HG03066 (cell line): ENCODE data around the gene SP140L.
"Not testable (repeated sequence)": the region's sequence is repeated elsewhere in the genome, so short reads cannot be mapped to it uniquely, and the experiment has no call there.

ENCODE experiments used
- ATAC-seq: cut with Tn5 transposase; IDR thresholded peaks from one replicate; pipeline ENCODE4 v1.9.1; 2021; ENCODE audit warnings: low read depth; ENCODE audit not compliant: unreplicated experiment

Gene SP140L

DNA sequence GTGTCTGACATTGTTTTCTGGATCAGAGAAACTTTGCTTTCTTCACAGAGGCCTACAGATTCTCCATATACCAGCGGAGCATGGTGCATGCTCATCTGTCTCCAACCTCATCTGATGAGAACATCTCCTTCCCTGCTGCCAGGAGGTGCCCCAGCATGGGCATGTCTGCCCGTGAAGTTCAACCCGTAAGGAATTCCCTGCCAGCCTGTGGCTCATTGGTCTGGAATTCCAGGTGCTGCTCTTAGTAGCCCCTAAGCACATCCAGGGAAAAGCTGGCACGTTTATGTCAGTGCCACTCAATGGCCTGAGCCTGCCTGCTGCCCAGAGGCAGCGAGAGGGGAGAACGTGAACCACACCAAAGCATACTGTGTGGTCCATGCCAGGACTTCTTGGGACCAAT lies 87.3 kb downstream of the SP140L start:
- no peak for ATAC-seq

DNA sequence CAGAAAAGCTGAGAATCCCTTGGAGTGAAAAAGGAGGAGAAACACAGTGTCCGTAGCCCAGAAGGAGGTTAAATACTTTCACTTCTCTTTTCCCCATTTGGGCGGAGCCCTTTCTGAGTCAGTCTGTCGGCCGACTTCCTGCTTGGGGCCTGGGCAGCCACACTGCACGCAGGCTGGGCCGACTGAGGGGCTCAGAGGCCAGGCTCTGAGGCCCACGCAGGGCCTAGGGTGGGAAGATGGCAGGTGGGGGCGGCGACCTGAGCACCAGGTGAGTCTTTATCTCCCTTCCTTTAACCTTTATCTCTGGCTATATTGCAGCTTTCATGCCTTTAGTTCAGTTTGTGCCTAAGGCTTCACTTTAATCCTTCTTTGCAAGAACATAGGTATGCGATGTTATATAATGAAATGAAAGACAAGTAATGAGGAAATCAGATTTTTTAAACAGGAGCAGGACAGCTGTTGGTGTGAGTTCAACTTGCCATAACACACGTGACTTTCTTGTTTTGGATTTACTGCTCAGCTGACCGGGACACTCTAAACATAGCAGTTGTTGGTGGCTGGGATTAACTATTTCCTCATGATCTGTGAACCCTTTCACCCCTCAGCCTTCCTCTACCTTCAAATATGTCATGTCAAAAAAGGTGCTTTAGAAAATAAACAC lies 89.2 kb downstream of the SP140L start, which contains the start of gene SP100:
Gene SP100, plus strand, starts transcription at position 141 of the 661 bp plus-strand sequence. Its CDS starts 96 bp downstream, at position 237.
- ATAC-seq, result peak; percentile 72

DNA sequence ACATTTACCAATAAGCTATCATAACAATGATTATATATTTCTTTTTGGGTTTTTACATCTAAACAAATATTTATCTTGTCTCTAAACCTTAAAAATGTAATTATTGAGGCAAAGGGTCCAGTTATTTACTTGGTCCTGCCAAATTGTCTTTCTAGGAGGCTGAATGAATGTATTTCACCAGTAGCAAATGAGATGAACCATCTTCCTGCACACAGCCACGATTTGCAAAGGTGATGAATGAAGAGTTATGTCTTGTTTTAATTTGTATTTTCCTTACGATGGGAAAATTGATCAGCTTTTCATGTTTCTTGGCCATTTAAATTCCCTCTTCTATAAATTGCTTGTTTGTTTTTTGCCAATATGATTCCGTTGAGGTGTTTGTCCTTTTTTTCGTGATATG lies 90.4 kb downstream of the SP140L start:
- ATAC-seq, result no peak

DNA sequence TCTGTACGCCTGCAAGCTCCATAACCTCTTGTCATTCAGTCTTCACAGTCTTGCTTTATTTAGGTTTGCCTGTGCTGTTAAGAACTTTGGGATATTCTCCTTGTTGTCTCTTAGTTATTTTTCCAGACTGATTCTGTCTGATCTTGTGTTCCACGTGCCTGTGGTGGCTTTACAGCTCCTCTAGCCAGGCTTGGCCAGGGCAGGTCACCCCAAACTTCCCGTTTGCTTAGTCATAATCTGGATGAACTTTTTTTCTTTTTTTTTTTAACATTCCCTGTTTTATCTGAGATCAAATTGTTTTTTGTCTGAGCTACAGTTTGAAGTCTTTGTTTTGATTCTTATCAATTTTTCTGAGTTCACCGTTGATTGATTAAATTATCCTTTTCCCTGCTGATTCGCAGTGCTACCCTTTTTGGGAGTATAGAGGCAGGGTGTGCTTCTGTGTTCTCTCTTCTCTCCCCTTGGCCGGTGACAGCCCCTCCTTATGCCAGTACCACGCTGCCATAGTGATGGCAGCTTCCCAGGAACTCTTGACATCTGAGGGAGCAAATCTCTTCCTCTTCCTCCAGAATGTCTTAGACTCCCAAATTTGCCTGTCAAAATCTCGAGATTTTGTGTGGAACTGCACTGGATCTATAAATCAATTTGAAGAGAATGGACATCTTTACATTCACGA lies 91.5 kb downstream of the SP140L start:
- ATAC-seq, result no peak

DNA sequence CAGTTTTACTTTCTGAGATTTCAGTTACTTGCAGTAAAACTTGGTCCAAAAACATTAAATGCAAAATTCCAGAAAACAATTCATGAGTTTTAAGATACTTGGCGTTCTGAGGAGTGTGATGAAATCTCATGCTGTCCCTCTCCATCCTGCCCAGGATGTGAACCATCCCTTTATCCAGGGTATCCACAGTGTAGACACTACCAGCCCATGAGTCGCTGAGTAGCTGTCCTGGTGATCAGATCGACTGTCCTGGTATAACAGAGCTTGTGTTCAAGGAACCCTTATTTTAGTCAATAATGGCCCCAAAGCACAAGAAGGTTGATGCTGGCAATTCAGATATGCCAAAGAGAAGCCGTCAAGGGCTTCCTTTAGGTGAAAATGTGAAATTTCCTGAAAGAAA lies 92.2 kb downstream of the SP140L start:
- ATAC-seq, result no peak

DNA sequence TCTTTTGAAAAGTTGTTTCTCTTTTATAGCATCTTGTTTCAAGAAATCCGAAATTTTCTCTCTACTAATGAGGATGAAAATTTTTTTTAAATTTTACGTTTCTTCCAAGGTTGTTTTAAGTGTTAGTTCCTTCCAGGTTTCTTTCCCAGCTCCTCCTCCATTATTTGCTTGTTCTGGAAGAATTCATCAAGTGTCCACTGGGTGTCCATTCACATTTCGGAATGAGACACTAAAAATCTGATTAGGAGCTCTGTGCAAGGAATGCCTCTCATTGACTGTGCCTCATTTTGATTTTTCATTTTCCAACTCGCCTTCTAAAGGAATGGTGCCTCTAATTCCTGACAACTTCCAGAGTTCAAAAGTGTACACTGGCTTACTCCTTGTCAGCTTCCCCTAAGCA lies 95.2 kb downstream of the SP140L start:
- ATAC-seq, result no peak

DNA sequence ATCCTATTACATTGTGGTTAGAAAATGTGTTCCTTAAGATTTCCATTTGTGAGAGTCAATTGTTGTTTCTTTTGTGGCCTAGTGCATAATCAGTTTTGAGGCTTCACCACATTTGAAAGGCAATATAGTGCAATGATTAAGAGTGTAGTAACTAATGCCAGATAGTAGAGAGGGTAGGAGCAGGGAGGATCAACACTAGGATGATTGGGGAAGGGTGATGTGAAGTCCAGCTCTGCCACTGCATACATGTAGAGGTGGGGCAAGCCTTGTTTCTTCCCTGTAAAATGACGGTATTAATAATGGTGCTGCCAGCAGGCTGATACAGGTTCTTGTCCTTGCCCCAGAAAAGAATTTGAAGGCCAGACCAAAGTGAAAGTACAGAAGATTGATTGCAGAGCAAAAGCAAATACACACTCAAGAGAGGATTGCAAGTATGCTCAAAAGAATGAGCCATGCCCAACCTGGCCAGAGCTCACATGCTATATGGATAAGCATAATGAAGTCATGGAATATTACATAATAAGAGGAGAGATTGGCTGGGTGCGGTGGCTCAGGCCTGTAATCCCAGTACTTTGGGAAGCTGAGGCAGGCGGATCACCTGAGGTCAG lies 97.0 kb downstream of the SP140L start:
- ATAC-seq, result no peak

DNA sequence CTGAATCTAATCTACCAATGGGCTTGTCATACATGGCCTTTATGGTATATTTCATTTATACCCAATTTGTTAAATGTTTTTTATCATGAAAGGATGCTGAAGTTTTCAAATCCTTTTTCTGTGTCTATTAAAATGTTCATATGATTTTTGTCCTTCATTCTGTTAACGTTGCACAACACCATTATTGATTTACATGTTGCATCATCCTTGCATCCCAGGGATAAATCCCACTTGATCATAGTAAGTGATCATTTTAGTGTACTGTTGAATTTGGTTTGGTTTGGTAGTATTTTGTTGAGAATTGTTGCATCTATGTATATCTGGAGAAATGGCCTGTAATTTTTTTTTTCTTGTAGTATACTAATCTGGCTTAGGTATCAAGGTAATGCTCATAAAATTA lies 98.4 kb downstream of the SP140L start:
- no peak for ATAC-seq

DNA sequence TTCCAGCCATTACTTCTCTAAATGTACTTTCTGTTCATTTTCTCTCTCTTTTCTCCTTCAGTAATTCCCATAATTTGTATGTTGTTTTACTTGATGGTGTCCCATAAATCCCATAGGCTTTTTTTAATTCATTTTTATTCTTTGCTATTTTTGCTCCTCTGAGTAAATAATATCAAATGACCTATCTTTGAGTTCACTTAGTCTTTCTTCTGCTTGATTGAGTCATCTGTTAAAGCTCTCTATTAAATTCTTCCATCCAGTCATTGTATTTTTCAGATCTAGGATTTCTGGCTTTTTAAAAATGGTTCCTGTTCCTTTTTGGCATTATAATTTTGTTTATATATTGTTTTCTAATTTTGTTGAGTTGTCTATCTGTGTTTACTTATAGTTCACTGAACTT lies 102.5 kb downstream of the SP140L start:
- ATAC-seq, result no peak

DNA sequence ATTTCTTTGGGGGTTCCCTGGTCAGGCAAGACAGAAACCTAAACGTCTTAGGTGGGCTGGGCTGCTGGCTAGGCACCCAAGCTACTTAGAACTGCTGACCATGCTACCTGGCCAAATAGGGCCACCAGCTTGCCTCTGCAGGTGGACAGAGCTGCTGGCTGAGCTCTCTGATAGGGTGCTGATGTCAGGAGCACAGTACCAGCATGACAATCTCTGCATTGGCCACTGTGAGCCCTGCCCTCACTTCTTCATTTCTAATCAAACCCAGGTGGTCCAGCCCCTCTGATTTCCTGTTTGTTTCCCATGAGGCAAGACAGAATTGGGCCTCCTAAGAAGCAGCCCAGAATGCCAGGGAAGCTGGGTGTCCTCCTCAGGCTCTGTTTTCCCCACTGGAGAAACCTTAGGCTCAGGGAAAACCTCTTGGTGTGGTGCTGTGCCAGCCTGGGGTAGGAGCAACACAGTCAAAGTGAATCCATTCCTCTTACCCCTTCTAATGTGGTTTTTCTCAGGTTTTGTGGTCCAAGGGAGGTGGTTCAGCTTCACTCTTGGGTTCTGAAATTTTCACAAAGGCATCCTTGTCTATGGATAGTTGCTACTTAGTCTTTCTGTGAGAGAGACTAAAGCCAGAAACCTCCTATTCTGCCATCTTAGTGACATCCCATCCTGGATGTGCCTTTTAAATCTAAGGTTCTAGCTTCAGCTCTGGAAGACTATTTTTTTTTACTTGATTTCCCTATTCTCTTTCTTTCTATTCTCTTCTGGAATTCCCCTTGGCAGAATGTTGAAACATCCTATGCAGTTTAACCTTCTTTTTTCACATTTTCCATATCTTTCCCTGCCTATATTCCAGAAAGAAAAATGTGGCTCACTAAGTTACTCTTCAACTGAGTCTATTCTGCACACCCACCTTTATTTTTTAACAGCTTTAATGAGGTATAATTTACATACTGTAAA lies 104.2 kb downstream of the SP140L start:
- no peak for ATAC-seq

DNA sequence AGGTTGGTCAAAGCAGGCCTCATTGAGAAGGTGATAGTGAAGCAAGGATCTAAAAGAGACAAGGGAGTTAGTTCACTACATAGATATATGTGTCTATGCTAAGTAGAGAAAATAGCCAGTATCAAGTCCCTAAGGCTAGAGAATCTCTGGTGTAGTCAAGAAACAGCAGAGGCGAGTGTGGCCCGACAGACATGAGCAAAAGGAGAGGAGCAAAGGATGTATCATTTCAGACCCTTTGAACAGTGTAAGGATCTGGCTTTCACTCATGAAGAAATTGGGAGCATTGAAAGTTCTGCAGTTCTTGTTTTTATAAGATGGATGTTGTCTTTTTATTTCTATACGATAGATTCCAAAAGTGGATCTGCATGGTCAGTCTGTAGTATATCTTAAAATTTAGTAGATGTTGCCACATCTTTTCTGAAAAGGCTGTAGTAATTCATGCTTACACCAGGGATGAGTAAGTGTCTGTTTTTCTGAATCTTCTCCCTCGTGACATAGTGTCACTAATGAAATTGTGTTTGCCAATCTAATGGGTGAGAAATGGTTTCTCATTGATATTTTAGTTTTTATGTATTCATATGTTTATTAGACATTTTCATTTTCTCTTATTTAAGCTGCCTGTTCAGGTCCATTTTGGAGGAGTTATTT lies 107.8 kb downstream of the SP140L start:
- ATAC-seq, result no peak

DNA sequence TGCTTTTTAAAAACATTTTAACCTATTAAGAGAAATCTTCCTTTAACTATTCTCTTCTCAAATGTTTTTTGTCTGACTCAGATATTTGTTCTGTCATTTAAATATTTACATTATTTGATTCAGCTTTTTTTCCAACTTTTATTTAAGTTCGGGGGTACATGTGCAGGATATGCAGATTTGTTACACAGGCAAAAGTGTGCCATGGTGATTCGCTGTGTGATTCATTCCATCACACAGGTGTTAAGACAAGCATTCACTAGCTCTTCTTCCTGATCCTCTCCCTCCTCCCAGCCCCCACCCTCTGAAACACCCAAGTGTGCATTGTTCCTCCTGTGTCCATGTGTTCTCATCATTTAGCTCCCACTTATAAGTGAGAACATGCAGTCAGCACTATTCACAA lies 108.4 kb downstream of the SP140L start:
- ATAC-seq, result no peak

DNA sequence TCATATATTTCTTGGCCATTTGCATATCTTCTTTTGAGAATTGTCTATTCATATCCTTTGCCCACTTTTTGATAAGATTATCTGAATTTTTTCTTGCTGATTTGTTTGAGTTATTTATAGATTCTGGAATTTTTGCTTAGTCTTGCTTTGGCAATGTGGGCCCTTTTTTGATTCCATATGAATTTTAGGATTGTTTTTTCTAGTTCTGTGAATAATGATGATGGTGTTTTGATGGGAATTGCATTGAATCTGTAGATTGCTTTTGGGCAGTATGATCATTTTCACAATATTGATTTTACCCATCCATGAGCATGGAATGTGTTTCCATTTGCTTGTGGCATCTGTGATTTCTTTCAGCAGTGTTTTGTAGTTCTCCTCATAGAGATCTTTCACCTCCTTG lies 112.1 kb downstream of the SP140L start:
- ATAC-seq, result not testable (repeated sequence)

DNA sequence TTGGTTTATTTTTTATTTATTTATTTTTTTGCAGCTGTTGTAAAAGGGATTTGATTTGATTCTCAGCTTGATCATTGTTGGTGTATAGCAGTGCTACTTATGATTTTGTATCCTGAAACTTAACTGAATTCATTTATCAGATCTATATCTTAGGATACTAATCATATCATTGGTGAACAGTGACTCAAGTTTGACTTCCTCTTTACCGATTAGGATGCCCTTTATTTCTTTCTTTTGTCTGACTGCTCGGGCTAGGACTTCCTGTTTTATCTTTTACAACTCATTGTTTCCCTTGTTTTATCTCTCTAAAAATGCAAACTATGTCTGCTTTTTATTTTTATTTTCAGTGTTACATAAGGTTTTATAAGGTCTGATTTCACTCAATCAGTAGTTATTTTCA lies 112.6 kb downstream of the SP140L start:
- no peak for ATAC-seq

DNA sequence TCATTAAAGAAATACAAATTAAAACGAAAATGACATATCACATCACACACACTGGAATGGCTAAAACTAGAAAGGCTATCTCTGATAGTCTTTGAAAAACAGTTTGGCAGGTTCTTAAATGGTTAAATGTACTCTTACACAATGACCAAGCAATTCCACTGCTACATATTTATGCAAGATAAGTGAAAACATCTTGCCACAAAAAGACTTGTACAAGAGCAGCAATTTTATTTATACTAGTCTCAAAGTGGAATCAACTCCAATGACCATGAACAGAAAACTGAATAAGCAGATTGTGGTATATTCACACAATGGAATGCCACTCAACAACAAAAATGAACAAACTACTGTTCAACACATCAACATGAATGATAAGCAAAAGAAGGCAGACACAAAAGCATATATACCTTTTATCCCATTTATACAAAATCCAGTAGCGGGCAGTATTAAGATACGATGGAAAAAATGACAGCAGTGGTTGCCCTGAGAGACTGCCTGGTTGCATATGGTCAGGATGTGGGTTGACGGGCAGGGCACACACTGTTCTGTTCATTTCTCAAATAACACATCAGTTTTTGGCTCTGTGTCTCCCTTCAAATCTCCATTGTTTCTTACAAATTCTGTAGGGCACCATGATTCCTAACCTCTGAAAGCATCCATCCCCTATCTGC lies 114.4 kb downstream of the SP140L start:
- no peak for ATAC-seq

DNA sequence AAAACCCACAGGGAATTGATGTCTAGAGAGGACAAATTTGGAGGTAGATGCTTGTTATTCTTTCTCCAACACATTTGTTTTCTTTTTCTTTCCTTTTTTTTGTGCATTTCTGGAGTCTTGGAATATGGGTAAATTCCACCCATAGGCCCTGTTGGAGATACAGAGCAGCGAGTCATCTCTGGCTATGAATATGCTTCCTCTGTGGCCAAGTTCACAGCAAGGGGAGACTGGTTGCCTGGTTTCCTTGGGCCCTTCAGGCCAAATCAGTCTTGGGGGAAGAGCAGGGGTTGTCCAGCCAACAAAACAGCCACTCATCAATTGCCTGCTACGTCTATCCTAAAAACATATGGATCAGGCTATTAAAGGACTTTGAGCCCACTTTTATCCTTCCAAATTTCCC lies 116.5 kb downstream of the SP140L start:
- no peak for ATAC-seq

DNA sequence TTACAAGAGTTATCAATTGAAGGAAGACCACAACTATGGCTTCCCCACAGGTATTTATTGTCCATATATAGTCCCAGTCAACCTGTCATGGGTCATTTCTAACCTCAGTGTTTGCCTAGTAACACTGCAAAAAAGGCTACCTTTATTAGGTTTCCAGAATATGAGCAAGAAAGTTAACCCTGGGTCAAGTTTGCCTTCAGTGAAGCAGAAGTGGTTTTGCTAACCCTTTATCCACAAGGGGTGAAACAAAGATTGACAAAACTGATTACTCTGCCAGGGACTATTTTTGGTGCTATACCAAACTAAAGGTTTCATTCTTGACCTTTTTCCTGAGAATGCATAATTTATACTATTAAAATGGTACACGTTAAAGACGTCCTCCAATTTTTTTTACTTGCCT lies 117.8 kb downstream of the SP140L start:
- no peak for ATAC-seq

DNA sequence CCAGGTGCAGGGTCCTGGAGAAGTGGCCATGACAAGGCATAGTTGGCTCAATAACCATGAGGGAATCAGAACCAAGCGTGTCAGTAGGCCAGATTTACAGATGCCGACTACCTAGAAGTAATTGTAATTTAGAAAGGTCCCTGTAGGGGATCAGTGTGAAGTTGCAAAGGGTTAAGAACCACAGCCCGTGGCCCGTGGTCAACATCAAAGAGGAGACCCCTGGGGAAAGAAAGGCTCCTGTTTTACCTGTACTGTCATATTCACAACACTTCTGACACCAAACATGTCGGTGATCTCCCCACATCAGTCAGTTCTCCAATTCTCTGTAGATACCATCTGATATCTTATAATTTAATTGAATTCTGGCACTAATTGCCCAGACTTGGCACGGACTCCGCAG lies 120.0 kb downstream of the SP140L start:
- no peak for ATAC-seq

DNA sequence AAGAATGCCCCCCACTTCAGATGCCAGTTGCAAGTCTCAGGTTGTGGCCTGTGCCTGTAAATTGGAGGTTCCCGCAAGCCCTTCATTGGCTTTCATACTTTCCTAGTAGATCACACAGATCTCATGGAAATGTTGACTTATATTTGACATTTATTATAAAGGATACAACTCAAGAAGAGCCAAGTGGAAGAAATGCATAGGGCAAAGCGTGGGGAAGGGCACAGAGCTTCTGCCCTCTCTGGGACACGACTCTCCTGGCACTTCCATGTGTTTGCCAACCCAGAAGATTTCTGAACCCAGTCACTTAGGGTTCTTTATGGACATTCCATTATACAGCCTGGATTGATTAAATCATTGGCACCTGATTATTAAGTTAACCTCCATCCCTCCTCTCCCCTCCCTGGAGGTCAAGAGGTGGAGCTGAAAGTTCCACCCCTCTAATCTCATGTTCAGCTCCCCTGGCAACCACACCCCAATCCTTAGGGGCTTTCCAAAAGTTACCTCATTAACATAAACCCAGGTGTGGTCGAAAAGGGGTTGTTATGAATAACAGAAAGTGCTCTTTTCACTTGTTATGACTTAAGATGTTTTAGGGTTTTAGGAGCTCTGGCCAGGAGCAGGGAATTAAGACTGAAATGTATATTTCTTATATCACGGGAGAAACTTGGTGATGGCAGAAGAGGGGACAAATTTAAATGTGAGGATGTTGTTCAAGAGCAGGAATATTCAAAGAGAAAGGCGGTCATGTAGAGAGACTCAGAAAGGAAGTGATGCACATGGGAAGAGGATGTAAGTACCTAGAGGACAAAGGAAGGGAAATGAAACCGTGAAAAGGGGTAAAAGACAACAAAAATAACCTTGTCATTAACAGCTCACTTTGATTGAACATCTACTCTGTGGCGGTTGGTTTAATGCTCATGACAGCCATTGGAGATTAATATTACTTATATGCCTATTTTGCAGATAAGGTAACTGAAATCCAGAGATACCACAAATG lies 120.8 kb downstream of the SP140L start:
- ATAC-seq, result peak; percentile 83
